GM06990 (cell line): Measurements from ENCODE around the gene SRSF3.

Source experiments
- DNase-seq: peaks from one replicate; pipeline ENCODE4 v3.0.0-alpha.2; 2011; ENCODE audit not compliant: insufficient read length; ENCODE audit errors: extremely low read depth
- H3K27me3 ChIP-seq: replicated peaks from 2 replicates; pipeline ENCODE4 v1.6.0; 2011; ENCODE audit warnings: low read length; ENCODE audit not compliant: control insufficient read depth, insufficient read depth
- H3K36me3 ChIP-seq: 2 replicates; pipeline ENCODE4 v1.5.1; 2011; ENCODE audit warnings: low read length; ENCODE audit not compliant: control insufficient read depth, insufficient read depth
- H3K4me3 ChIP-seq: replicated peaks from 2 replicates; pipeline ENCODE4 v1.5.1; 2011; ENCODE audit warnings: low read depth, mild to moderate bottlenecking, control low read depth, low read length
- CTCF ChIP-seq: IDR thresholded peaks from 2 replicates; pipeline ENCODE4 v1.5.1; 2011; ENCODE audit warnings: low read length, control low read depth, mild to moderate bottlenecking, inconsistent platforms; ENCODE audit not compliant: insufficient read depth, poor library complexity, severe bottlenecking

The SRSF3 gene

GRCh38 chr6:36574679-36575078, 19.5 kb upstream of the SRSF3 start:
- H3K36me3 ChIP-seq, result no peaks in the 10 kb centered on the region
- H3K27me3 ChIP-seq, result no peaks in the 10 kb centered on the region
- no peak for DNase-seq
- no peak overlapping the region for H3K4me3 ChIP-seq
- no peak for TF ChIP-seq CTCF

- TF ChIP-seq CTCF, result no peak
- H3K27me3 ChIP-seq, result no peaks in the 10 kb centered on the region
- no peaks in the 10 kb centered on the region for H3K36me3 ChIP-seq
- DNase-seq, result no peak
- H3K4me3 ChIP-seq, result no peak overlapping the region
Observed at GRCh38 chr6:36576578-36576977, 17.6 kb upstream of the SRSF3 start.

- Histone ChIP-seq H3K36me3 (no peaks in the 10 kb centered on the region), H3K4me3 (no peak overlapping the region), H3K27me3 (no peaks in the 10 kb centered on the region)
- TF ChIP-seq CTCF, result no peak
- DNase-seq, result no peak
Observed at GRCh38 chr6:36577301-36577700, 16.9 kb upstream of the SRSF3 start.

- no peak for TF ChIP-seq CTCF
- no peaks in the 10 kb centered on the region for H3K36me3 ChIP-seq
- no peaks in the 10 kb centered on the region for H3K27me3 ChIP-seq
- no peak overlapping the region for H3K4me3 ChIP-seq
- DNase-seq, result no peak
Observed at GRCh38 chr6:36578030-36578429, 16.1 kb upstream of the SRSF3 start.

GRCh38 chr6:36578431-36578830, 15.7 kb upstream of the SRSF3 start:
- no peak for DNase-seq
- no peaks in the 10 kb centered on the region for H3K27me3 ChIP-seq
- no peak overlapping the region for H3K4me3 ChIP-seq
- H3K36me3 ChIP-seq, result no peaks in the 10 kb centered on the region
- TF ChIP-seq CTCF, result no peak

GRCh38 chr6:36580184-36580526, 14.0 kb upstream of the SRSF3 start:
- Histone ChIP-seq H3K4me3 (no peak overlapping the region), H3K36me3 (no peaks in the 10 kb centered on the region), H3K27me3 (no peaks in the 10 kb centered on the region)
- DNase-seq, result no peak
- no peak for TF ChIP-seq CTCF
